HUDEP-2 (cell line): ENCODE measurements around the gene STX1A.
A peak's percentile ranks its signal among the peaks of the same experiment; 100 is the strongest.

ENCODE experiments used
- DNase-seq, 76 experiments: peaks; one replicate each; lab custom pipeline; 2025; ENCODE audit not compliant: unreplicated experiment in 76 of 76; lab: John Stamatoyannopoulos, UW

Gene STX1A

GRCh38 chr7:73718905-73719805 is at the start of gene STX1A:
TSS of gene STX1A (minus strand) at chr7:73719669. CDS start at chr7:73719631, 38 bp downstream.
- peak in 50 of 76 experiments; percentile 2 to 65 (median 35) for DNase-seq

DNA sequence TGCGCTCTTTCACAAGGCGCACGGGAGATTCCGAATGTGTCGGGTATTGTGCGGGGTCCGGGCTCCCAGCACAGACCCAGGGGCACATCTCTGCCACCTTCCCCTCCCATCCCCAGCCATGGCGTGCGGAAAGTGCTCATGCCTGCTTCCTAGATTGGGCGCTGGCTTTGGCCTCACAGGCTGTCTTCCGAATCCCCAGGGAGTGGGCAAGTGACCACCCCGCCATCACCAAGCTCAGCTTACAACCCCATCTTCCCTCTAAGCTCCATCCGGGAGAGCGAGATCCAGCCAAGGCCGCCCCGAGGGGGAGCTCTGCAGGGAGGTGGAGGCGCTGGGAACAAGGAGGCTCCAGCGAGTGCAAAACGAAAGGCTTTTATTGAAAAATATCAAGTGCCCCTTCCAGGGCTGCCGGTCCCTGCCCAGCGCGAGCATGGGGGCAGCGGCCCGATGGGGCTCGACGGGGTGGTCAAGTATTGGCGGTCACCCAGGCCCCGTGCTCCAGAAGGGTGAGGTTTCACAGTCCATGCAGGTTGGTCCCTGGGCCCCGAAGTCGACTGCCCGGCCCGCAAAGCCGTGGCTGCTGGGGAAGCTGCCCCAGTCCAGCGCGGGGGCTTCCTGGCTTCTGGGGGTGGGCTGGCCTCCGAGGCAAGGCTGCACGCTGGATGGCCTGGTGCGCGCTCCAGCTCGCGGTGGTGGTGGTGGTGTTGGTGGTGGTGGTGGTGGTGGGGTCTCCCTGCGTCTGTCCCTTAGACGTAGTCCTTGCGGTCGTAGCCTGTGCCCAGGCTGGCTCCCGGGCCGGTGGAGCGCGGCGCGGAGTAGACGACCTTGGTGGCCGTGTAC is 49.4 kb upstream of the STX1A start:
- no peak for DNase-seq

GRCh38 chr7:73766556-73767229 is 47.2 kb upstream of the STX1A start:
- DNase-seq, result no peak

- no peak for DNase-seq
Observed at GRCh38 chr7:73762659-73762999, 43.2 kb upstream of the STX1A start.

GRCh38 chr7:73761854-73762658 is 42.6 kb upstream of the STX1A start:
- DNase-seq, result no peak

DNA sequence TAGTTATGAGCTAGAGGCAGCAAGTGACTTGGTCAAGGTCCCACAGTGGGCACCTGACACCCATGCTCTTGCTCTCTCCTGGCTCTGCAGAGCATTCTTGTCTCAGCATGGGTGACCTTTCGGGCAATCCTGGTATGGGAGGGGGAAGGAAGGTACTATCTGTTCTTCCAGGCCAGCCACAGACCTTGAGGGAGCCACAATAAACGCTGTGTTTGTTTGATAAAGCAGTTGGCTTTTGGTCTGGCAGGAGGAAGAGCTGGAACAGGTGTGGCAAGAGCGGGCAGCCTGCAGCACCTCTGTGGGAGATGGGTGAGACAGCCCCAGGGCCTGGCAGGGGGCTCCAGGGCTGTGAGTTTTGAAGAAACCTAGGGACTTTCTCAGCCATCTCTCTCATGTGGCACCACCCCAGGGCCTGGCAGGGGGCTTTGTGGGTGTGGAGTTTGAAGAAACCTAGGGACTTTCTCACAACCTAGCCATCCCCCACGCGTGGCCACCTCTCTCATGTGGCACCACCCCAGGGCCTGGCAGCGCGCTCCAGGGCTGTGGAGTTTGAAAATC is 39.2 kb upstream of the STX1A start:
- peak in 65 of 76 experiments; percentile 4 to 82 (median 42) for DNase-seq

- DNase-seq, result peak in 54 of 76 experiments; percentile 2 to 74 (median 30)
Observed at GRCh38 chr7:73749931-73750776, 30.7 kb upstream of the STX1A start.

- no peak for DNase-seq
Observed at GRCh38 chr7:73746378-73746777, 26.9 kb upstream of the STX1A start.

GRCh38 chr7:73742753-73743641 is 23.5 kb upstream of the STX1A start:
- DNase-seq, result no peak

- DNase-seq, result no peak
Observed at GRCh38 chr7:73742338-73742752, 22.9 kb upstream of the STX1A start.

GRCh38 chr7:73741600-73741999 is 22.1 kb upstream of the STX1A start:
- no peak for DNase-seq

DNA sequence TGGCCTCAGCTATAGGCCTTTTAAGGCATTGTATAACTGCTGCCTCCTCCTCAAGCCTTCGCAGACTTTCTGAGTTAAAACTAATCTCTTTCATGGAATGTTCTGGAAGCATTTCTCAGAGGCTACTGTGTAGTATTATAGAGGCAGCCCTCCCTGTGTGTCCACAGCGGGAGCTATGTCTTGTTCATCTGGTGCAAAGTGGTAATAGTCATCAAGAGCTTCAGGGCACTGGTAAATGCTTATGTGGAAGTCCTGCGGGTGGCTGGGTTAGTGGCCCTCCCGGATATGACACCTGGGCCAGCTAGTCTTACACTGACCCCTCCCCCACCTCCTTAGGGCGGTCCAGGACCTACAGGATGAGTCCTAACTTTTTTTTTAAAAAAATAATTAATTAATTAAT is 21.3 kb upstream of the STX1A start:
- no peak for DNase-seq

- no peak for DNase-seq
Observed at GRCh38 chr7:73740212-73740611, 20.7 kb upstream of the STX1A start.

DNA sequence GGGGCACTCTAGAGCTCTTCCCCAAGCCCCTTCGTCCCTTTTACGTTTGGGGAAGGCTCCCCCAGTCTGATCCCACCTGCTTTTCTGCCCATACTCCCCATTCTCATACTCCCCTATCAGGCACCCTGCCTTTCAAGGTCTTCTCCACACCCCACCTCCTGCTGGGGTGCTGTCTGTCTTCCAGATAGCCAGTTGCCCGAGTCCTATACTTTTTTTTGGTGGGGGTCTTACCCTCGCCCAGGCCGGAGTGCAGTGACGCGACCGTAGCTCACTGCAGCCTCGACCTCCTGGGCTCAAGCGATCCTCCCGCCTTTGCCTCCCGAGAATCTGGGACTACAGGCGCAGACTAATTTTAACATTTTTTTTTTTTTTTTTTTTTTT is 19.9 kb upstream of the STX1A start:
- no peak for DNase-seq

- DNase-seq, result peak in 75 of 76 experiments; percentile 43 to 99 (median 94)
Observed at GRCh38 chr7:73738612-73739386, 19.3 kb upstream of the STX1A start, which contains the start of gene ABHD11. TSS of gene ABHD11 (minus strand) at chr7:73738802. CDS start at chr7:73738770, 32 bp downstream.

DNA sequence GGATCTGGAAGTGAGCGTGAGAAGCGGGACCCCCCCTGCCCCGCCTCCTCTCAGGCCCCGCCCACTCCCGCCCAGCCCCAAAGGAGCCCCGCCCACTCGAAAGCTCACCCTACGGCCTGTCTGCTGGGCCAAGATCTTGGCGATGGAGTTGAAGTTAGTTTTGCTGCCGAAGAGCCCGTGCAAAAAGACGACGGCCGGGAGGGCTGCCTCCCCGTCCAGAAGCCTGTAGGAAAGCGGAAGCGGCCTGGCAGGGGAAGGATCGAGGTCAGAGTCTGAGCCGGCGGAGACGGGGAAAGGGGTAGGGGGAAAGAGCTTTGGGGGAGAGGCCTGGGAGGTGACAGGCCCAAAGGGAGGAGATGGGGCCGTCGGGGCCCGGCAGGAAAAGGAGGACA is 18.7 kb upstream of the STX1A start:
- peak in 56 of 76 experiments; percentile 4 to 76 (median 50) for DNase-seq
